ENCODE data around the gene ECHDC3. TPM values are rescaled to one million over a fixed set of nuclear protein-coding genes. Genes with fewer than 3 reads are reported as not detected.

The ECHDC3 gene
- total and polyA plus RNA-seq, 2 of the 13 experiments (the other 11 are each of a cell fraction or from before 2014, with no cell fraction given) = not detected

DNA sequence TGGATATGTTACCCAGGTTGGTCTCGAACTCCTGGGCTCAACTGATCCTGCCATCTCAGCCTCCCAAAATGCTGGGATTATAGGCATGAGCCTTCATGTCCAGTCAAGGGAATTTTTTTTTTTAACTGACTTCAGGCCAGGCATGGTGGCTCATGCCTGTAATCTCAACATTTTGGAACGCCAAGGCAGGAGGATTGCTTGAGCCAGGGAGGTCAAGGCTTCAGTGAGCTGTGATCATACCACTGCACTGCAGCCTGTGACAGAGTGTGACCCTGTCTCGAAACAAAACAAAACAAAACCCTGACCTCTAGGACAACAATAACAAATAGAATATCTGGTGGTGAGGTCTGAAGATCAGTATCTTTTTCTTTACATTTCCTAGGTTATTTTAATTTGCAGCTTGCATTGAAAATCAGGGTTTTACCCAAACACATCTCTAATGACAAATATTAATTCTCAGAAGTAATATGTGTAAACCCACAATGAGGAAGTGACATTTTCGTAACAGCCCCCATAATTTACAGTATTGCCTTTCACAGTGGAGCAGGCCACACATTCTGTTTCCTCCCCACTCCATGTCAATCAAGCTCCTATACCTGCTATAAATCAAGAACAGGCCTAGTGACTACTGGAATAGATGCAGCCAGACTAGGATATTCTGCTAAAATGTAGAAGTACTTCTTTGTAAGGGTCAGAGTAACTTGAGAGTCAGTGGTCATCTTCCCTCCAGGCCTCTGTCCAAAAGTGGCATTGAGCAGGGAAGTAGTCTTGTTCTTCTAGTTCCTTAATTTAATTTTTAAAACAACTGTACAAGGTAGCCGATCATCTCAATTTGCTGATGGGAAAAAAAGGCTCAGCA lies 43.3 kb upstream of the ECHDC3 start (continued):
- TF ChIP-seq IRF1 (CRISPR knock-in tag; IDR thresholded peaks at IDR 0.05; ENCODE audit: low read depth) = no peak
- TF ChIP-seq THAP11 (CRISPR knock-in tag; IDR thresholded peaks at IDR 0.05) = no peak
- TF ChIP-seq ZNF83 (CRISPR knock-in tag; IDR thresholded peaks at IDR 0.05; ENCODE audit: borderline replicate concordance) = no peak
- TF ChIP-seq MTF2 (CRISPR knock-in tag; IDR thresholded peaks at IDR 0.05; ENCODE audit: borderline replicate concordance) = no peak
- TF ChIP-seq, protein P1, sequence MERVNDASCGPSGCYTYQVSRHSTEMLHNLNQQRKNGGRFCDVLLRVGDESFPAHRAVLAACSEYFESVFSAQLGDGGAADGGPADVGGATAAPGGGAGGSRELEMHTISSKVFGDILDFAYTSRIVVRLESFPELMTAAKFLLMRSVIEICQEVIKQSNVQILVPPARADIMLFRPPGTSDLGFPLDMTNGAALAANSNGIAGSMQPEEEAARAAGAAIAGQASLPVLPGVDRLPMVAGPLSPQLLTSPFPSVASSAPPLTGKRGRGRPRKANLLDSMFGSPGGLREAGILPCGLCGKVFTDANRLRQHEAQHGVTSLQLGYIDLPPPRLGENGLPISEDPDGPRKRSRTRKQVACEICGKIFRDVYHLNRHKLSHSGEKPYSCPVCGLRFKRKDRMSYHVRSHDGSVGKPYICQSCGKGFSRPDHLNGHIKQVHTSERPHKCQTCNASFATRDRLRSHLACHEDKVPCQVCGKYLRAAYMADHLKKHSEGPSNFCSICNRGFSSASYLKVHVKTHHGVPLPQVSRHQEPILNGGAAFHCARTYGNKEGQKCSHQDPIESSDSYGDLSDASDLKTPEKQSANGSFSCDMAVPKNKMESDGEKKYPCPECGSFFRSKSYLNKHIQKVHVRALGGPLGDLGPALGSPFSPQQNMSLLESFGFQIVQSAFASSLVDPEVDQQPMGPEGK (CRISPR knock-in tag; IDR thresholded peaks at IDR 0.05) = peak; percentile 32; the same call in 1 of the 2 replicates
- no peak for TF ChIP-seq NPAS2 (CRISPR knock-in tag; IDR thresholded peaks at IDR 0.05; ENCODE audit: borderline replicate concordance)
- 0 out of 2 replicates have a peak, but pooled peaks have one; percentile 31 for TF ChIP-seq ZNF34 (CRISPR knock-in tag; IDR thresholded peaks at IDR 0.05; ENCODE audit: borderline replicate concordance)
- no peak for TF ChIP-seq NR1H2 (CRISPR knock-in tag; IDR thresholded peaks at IDR 0.05; ENCODE audit: borderline replicate concordance, low read depth)
- TF ChIP-seq, protein P2, sequence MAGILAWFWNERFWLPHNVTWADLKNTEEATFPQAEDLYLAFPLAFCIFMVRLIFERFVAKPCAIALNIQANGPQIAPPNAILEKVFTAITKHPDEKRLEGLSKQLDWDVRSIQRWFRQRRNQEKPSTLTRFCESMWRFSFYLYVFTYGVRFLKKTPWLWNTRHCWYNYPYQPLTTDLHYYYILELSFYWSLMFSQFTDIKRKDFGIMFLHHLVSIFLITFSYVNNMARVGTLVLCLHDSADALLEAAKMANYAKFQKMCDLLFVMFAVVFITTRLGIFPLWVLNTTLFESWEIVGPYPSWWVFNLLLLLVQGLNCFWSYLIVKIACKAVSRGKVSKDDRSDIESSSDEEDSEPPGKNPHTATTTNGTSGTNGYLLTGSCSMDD (CRISPR knock-in tag; IDR thresholded peaks at IDR 0.05) = no peak
- no peak for TF ChIP-seq ZNF547 (CRISPR knock-in tag; IDR thresholded peaks at IDR 0.05)
- TF ChIP-seq ZNF746 (CRISPR knock-in tag; IDR thresholded peaks at IDR 0.05) = no peak
- TF ChIP-seq ZSCAN20 (CRISPR knock-in tag; IDR thresholded peaks at IDR 0.05; ENCODE audit: borderline replicate concordance) = no peak
- no peak for TF ChIP-seq ZNF780A (CRISPR knock-in tag; IDR thresholded peaks at IDR 0.05)
- TF ChIP-seq ZNF225 (CRISPR knock-in tag; IDR thresholded peaks at IDR 0.05) = no peak
- TF ChIP-seq MIXL1 (CRISPR knock-in tag; IDR thresholded peaks at IDR 0.05) = peak; percentile 42; the same call in 1 of the 2 replicates
- TF ChIP-seq SOX5 (CRISPR knock-in tag; IDR thresholded peaks at IDR 0.05; ENCODE audit: borderline replicate concordance) = peak; percentile 87
- 0 out of 2 replicates have a peak, but pooled peaks have one; percentile 43 for TF ChIP-seq CHD4 (IDR thresholded peaks at IDR 0.05; ENCODE audit: borderline replicate concordance, low read length)
- TF ChIP-seq CEBPG (CRISPR knock-in tag; IDR thresholded peaks at IDR 0.05) = 0 out of 2 replicates have a peak, but pooled peaks have one; percentile 35
- peak; percentile 21; the same call in 1 of the 2 replicates for TF ChIP-seq POGZ (CRISPR knock-in tag; IDR thresholded peaks at IDR 0.05)
- no peak for TF ChIP-seq ZFAT (CRISPR knock-in tag; conservative IDR thresholded peaks at IDR 0.05)
- peak; percentile 30; the same call in 1 of the 2 replicates for TF ChIP-seq MEIS1 (CRISPR knock-in tag; IDR thresholded peaks at IDR 0.05; ENCODE audit: borderline replicate concordance)
- TF ChIP-seq SMAD9 (CRISPR knock-in tag; IDR thresholded peaks at IDR 0.05) = no peak
- no peak for TF ChIP-seq KLF15 (CRISPR knock-in tag; IDR thresholded peaks at IDR 0.05; ENCODE audit: borderline replicate concordance)

All from HepG2 (cell line).